Tibial nerve (tissue), 4 donors: ENCODE data around the gene PIK3C3.

Source experiments
- EP300 ChIP-seq, 2 donors: sonication (generic); formaldehyde crosslinking; IDR thresholded peaks; one replicate each; pipeline ENCODE4 v1.6.1; 2017; ENCODE audit warnings: antibody characterized with exemption in 2 of 2, mild to moderate bottlenecking in 1 of 2
- POLR2A ChIP-seq, 2 donors: fragments of 450-650 bp; IDR thresholded peaks; one replicate each; pipeline ENCODE4 v1.6.1; 2017; ENCODE audit warnings: antibody characterized with exemption in 2 of 2, mild to moderate bottlenecking in 2 of 2, moderate library complexity in 2 of 2
- TF ChIP-seq, protein P1 (sequence below), 5 experiments: fragments of 200-600 bp in 3 of 5; fragments of 450-650 bp in 2 of 5; sonication (generic) in 3 of 5; IDR thresholded peaks; one replicate each; pipeline ENCODE4 v1.5.1; 2016 to 2019; ENCODE audit warnings: antibody characterized with exemption in 5 of 5, mild to moderate bottlenecking in 3 of 5, moderate library complexity in 2 of 5

DNA sequence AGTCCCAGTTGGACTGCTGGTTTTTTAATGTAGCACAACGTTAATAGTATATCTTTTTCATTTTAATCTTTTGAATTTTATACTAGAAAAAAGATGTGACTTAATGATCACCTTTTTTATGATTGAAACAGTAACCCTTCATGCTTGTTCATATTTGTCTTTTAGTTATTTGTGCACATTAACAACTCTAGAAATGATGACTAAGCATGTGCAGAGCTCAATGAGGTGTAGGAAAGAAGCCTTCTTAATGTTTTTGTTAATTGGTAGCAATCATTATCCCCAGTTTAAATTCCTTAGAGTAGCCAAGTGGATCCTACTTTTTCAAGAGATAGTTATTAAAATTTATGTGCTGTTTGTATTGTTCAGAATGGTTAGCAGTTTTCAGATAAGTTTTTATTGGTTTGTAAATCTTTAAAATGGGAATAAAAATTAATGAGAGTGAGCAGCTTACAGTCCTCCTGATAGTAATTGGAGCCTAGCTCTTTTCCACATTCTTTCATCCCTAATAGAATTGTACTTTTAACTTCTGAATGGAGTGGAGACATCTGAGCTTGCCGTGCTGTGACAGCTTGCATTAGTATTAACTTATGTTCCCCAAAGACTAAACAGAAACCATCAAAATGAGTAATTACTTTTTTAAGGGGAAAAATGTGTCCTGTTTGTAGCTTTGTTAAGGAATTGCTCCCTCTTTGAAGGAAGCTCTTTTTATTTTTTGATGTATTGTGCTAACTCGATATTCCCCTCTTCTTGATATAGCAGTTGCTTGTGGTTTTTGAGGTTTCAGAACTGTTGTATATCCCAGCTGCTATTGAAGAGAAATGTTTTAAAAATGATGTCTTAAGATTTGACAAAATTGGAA is 17.3 kb downstream of the PIK3C3 start:
- no peak for TF ChIP-seq POLR2A (IDR thresholded peaks at IDR 0.05)
- TF ChIP-seq, protein P1, sequence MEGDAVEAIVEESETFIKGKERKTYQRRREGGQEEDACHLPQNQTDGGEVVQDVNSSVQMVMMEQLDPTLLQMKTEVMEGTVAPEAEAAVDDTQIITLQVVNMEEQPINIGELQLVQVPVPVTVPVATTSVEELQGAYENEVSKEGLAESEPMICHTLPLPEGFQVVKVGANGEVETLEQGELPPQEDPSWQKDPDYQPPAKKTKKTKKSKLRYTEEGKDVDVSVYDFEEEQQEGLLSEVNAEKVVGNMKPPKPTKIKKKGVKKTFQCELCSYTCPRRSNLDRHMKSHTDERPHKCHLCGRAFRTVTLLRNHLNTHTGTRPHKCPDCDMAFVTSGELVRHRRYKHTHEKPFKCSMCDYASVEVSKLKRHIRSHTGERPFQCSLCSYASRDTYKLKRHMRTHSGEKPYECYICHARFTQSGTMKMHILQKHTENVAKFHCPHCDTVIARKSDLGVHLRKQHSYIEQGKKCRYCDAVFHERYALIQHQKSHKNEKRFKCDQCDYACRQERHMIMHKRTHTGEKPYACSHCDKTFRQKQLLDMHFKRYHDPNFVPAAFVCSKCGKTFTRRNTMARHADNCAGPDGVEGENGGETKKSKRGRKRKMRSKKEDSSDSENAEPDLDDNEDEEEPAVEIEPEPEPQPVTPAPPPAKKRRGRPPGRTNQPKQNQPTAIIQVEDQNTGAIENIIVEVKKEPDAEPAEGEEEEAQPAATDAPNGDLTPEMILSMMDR (IDR thresholded peaks at IDR 0.05) = no peak
- TF ChIP-seq EP300 (IDR thresholded peaks at IDR 0.05) = no peak
